B cell (primary cell): ENCODE results near the gene ZNF366. TPM values are rescaled to one million over a fixed set of nuclear protein-coding genes. Genes with fewer than 3 reads are reported as not detected.

Experiments used
- ATAC-seq: fragments of 200-7000 bp; cut with Tn5 transposase; one replicate; pipeline ENCODE4 v1.10.0; 2021; ENCODE audit warnings: low read depth, mild to moderate bottlenecking, moderate number of reproducible peaks, moderate library complexity
- CTCF ChIA-PET: fragments of 350-600 bp; sonication (Branson Sonifier 250); formaldehyde crosslinking; loops from one replicate; lab custom pipeline; 2021; ENCODE audit warnings: antibody characterized with exemption, inconsistent platforms; lab: Charles Lee
- POLR2A ChIA-PET: fragments of 350-600 bp; sonication (Branson Sonifier 250); formaldehyde crosslinking; loops from one replicate; lab custom pipeline; 2021; ENCODE audit warnings: antibody characterized with exemption; lab: Charles Lee
- DNase-seq: peaks from one replicate; pipeline ENCODE4 v3.0.0; 2013
- H2AFZ ChIP-seq: 2 replicates; pipeline ENCODE4 v1.6.1; 2012; ENCODE audit warnings: mild to moderate bottlenecking, low read depth, low read length; ENCODE audit not compliant: insufficient read depth, poor library complexity, severe bottlenecking
- H3K27ac ChIP-seq, 2 donors: 1 replicate in 1 of 2; 2 replicates in 1 of 2; pipeline ENCODE4 v1.5.1; 2012 to 2013; ENCODE audit warnings: low read length in 2 of 2, mild to moderate bottlenecking in 2 of 2, moderate library complexity in 1 of 2
- H3K27me3 ChIP-seq, 4 experiments: fragments of 200-600 bp in 1 of 4; sonication (generic) in 1 of 4; replicated peaks in 1 of 4; 1 replicate in 2 of 4; 2 replicates in 2 of 4; pipeline versions ENCODE4 v1.6.1 to v1.7.0; 2013 to 2016; ENCODE audit warnings: low read length in 3 of 4, mild to moderate bottlenecking in 2 of 4, mixed read lengths in 1 of 4, moderate library complexity in 1 of 4; ENCODE audit not compliant: insufficient read depth in 4 of 4, control insufficient read depth in 3 of 4; ENCODE audit errors: control extremely low read depth in 1 of 4
- H3K36me3 ChIP-seq, 2 experiments: replicated peaks in 1 of 2; 1 replicate in 1 of 2; 2 replicates in 1 of 2; pipeline versions ENCODE4 v1.6.1 to v1.7.1; 2013; ENCODE audit warnings: low read length in 1 of 2; ENCODE audit not compliant: insufficient read depth in 2 of 2, control insufficient read depth in 1 of 2; ENCODE audit errors: control extremely low read depth in 1 of 2, extremely low read depth in 1 of 2
- H3K4me1 ChIP-seq, 2 donors: fragments of 200-600 bp in 1 of 2; sonication (generic) in 1 of 2; 1 replicate in 1 of 2; 2 replicates in 1 of 2; pipeline versions ENCODE4 v1.5.1 to v1.6.1; 2013 to 2017; ENCODE audit warnings: low read length in 2 of 2; ENCODE audit not compliant: control insufficient read depth in 2 of 2, insufficient read depth in 2 of 2
- H3K4me2 ChIP-seq: replicated peaks from 2 replicates; pipeline ENCODE3; 2012; ENCODE audit warnings: mild to moderate bottlenecking, low read depth, low read length; ENCODE audit not compliant: poor library complexity, severe bottlenecking
- H3K4me3 ChIP-seq, 5 experiments: fragments of 200-600 bp in 1 of 5; sonication (generic) in 1 of 5; 1 replicate in 3 of 5; 2 replicates in 2 of 5; pipeline versions ENCODE4 v1.5.1 to v1.7.0; 2011 to 2016; ENCODE audit warnings: low read length in 4 of 5, mild to moderate bottlenecking in 4 of 5, low read depth in 2 of 5, control low read depth in 1 of 5, moderate library complexity in 1 of 5; ENCODE audit not compliant: insufficient read depth in 1 of 5; ENCODE audit errors: control extremely low read depth in 1 of 5, extremely low read depth in 1 of 5
- H3K79me2 ChIP-seq: fragments of 200-600 bp; sonication (generic); one replicate; pipeline ENCODE4 v1.6.0; 2016; ENCODE audit warnings: low read length; ENCODE audit not compliant: control insufficient read depth, insufficient read depth
- H3K9ac ChIP-seq: fragments of 200-600 bp; sonication (generic); 2 replicates; pipeline ENCODE4 v1.6.1; 2017; ENCODE audit warnings: mild to moderate bottlenecking, low read length, moderate library complexity
- H3K9me3 ChIP-seq, 3 donors: one replicate each; pipeline versions ENCODE4 v1.6.1 to v1.7.1; 2013; ENCODE audit warnings: low read length in 2 of 3; ENCODE audit not compliant: control insufficient read depth in 2 of 3, insufficient read depth in 1 of 3; ENCODE audit errors: control extremely low read depth in 1 of 3
- H4K20me1 ChIP-seq: 2 replicates; pipeline ENCODE4 v1.6.0; 2012; ENCODE audit warnings: mild to moderate bottlenecking, low read length; ENCODE audit not compliant: insufficient read depth, control insufficient read depth, poor library complexity, severe bottlenecking
- H3K27ac Mint-ChIP-seq: one replicate; pipeline ENCODE4 v1.8.0; 2021; ENCODE audit warnings: mixed read lengths
- H3K27me3 Mint-ChIP-seq: one replicate; pipeline ENCODE4 v1.8.0; 2021; ENCODE audit warnings: mixed read lengths
- H3K4me1 Mint-ChIP-seq: one replicate; pipeline ENCODE4 v1.8.0; 2021; ENCODE audit warnings: mixed read lengths
- H3K4me3 Mint-ChIP-seq: one replicate; pipeline ENCODE4 v1.8.0; 2021; ENCODE audit warnings: mixed read lengths
- H3K9me3 Mint-ChIP-seq: one replicate; pipeline ENCODE4 v1.8.0; 2022; ENCODE audit warnings: mixed read lengths; ENCODE audit not compliant: insufficient read depth
- CTCF ChIP-seq: fragments of 200-600 bp; IDR thresholded peaks from one replicate; pipeline ENCODE4 v1.8.0; 2022; ENCODE audit warnings: antibody characterized with exemption, mild to moderate bottlenecking
- EZH2 ChIP-seq: IDR thresholded peaks from 2 replicates; pipeline ENCODE4 v1.6.1; 2012; ENCODE audit warnings: borderline replicate concordance, low read depth, mild to moderate bottlenecking, moderate library complexity, low read length; ENCODE audit not compliant: insufficient read depth, poor library complexity, severe bottlenecking
- WGBS: methylation state at CpG from one replicate; pipeline ENCODE4 v1.1.5; 2013; ENCODE audit warnings: missing lambda C conversion rate; ENCODE audit not compliant: insufficient coverage; 5-methylcytosine and 5-hydroxymethylcytosine counted together
- intact Hi-C: fragments of 100-400 bp; cut with micrococcal nuclease; formaldehyde crosslinking; loops from one replicate; pipeline ENCODE4 v1.10.0; 2022
- polyA plus RNA-seq: library from polyadenylated mRNA; depleted of rRNA; stranded (reverse); fragments of >200 nt; gene quantifications from 2 replicates; pipeline ENCODE4 v1.2.3, GENCODE V29; 2012
- total RNA-seq, 2 donors: library from RNA; stranded (reverse); fragments of 120-200 nt in 1 of 2; gene quantifications; 1 replicate in 1 of 2; 2 replicates in 1 of 2; pipeline versions ENCODE4 v1.2.3 to v1.2.4, GENCODE V29; 2013 to 2022

The ZNF366 gene
- total and polyA plus RNA-seq, 2 donors (not counting 1 experiment from before 2014, with no cell fraction given), result 0.03 TPM; not detected in 1

DNA sequence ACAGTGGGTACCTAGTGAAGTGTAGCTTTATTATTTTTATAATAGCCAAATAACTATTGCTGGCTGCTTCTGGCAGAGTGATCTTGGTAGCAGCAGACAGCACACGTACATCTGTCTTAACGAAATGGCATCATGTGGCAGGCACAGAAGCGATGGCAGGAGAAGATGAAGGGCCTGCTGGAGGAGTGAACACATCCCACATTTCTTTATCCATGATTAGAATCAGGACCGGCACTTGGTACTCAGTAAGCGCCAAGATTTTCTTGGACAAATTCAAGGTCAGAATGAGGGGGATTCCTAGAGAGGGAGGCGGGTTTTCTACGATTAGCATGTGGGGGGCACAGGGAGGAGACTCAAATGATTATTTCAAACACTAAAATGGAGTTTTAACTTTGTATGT, 23.0 kb upstream of the ZNF366 start:
- H3K27ac Mint-ChIP-seq, result no peak overlapping the region
- Histone ChIP-seq H3K4me1 (no peaks in the 10 kb centered on the region), H2AFZ (no peak overlapping the region), H3K9me3 (peaks cover 0 to 4% (median 0%) of the 10 kb centered on the region in 3 donors), H4K20me1 (no peaks in the 10 kb centered on the region), H3K27me3 (peaks cover 0 to 4% (median 3%) of the 10 kb centered on the region in 4 experiments), H3K4me2 (no peak overlapping the region), H3K4me3 (no peak overlapping the region), H3K9ac (no peak overlapping the region), H3K79me2 (no peaks in the 10 kb centered on the region), H3K36me3 (no peaks in the 10 kb centered on the region), H3K27ac (no peak overlapping the region)
- H3K4me1 Mint-ChIP-seq, result no peaks in the 10 kb centered on the region
- ATAC-seq (no peak), DNase-seq (no peak)
- TF ChIP-seq CTCF, result no peak
- TF ChIP-seq EZH2, result no peak
- CTCF ChIA-PET, result no interaction called here
- intact Hi-C loops, result no loop called here
- WGBS, result no CpG with 5 or more reads among the region's 7 CpGs
- peaks cover 8% of the 10 kb centered on the region for H3K9me3 Mint-ChIP-seq
- H3K4me3 Mint-ChIP-seq, result no peak overlapping the region
- H3K27me3 Mint-ChIP-seq, result peaks cover 31% of the 10 kb centered on the region
- POLR2A ChIA-PET, result no interaction called here

DNA sequence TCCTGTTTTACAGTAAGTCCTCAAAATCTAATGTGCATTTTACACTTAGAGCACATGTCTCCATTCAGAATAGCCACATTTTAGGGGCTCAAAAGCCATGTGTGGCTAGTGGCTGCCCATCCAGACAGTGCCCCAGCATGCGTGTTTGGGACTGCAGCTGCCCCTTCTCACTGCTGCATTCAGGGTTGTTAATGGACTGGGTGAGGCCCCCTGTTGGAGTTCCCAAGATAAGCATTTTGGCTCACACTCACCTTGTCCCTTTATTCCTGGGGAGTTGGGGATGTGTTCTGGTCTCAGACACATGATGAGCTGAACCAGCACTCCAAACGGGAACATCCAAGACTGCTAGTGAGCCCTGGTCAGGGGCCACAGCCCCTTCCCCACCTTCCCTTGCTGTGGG, 22.2 kb upstream of the ZNF366 start:
- H3K9me3 ChIP-seq, result peaks cover 0 to 4% (median 0%) of the 10 kb centered on the region in 3 donors
- no peaks in the 10 kb centered on the region for H3K79me2 ChIP-seq
- no peak overlapping the region for H3K27ac Mint-ChIP-seq
- no peaks in the 10 kb centered on the region for H3K4me1 ChIP-seq
- no peak overlapping the region for H2AFZ ChIP-seq
- 90% methylated on average over 2 of the region's 2 CpGs for WGBS
- CTCF ChIA-PET, result no interaction called here
- peaks cover 0 to 4% (median 3%) of the 10 kb centered on the region in 4 experiments for H3K27me3 ChIP-seq
- DNase-seq (no peak), ATAC-seq (no peak)
- no peaks in the 10 kb centered on the region for H4K20me1 ChIP-seq
- POLR2A ChIA-PET, result no interaction called here
- H3K4me2 ChIP-seq, result no peak overlapping the region
- no peaks in the 10 kb centered on the region for H3K4me1 Mint-ChIP-seq
- H3K4me3 ChIP-seq, result no peak overlapping the region
- H3K36me3 ChIP-seq, result no peaks in the 10 kb centered on the region
- intact Hi-C loops, result no loop called here
- H3K9ac ChIP-seq, result no peak overlapping the region
- no peak for TF ChIP-seq EZH2
- TF ChIP-seq CTCF, result no peak
- peaks cover 7% of the 10 kb centered on the region for H3K9me3 Mint-ChIP-seq
- H3K27ac ChIP-seq, result no peak overlapping the region
- peaks cover 28% of the 10 kb centered on the region for H3K27me3 Mint-ChIP-seq
- H3K4me3 Mint-ChIP-seq, result no peak overlapping the region
